Measurements from ENCODE around the gene LRRC3C.

- TF ChIP-seq CTCF (IDR thresholded peaks at IDR 0.05; ENCODE audit: poor library complexity, severe bottlenecking) (no peak), TAF1 (IDR thresholded peaks at IDR 0.05; ENCODE audit: low read depth) (no peak), EZH2 (IDR thresholded peaks at IDR 0.05; ENCODE audit: borderline replicate concordance, insufficient read depth, low read length, poor library complexity, severe bottlenecking) (no peak), REST (IDR thresholded peaks at IDR 0.05; ENCODE audit: borderline replicate concordance) (no peak), EP300 (conservative IDR thresholded peaks at IDR 0.05; ENCODE audit: poor library complexity, severe bottlenecking) (no peak), POLR2AphosphoS5 (IDR thresholded peaks at IDR 0.05) (no peak)
Observed at GRCh38 chr17:39955726-39956225, 28.2 kb downstream of the LRRC3C start.

Measured in neural cell (in vitro differentiated cells).